Central memory CD8-positive, alpha-beta T cell (primary cell): ENCODE data around the gene ABHD16A.

ENCODE experiments used
- ATAC-seq: fragments of 150-1000 bp; cut with Tn5 transposase; replicated peaks from 2 replicates; pipeline ENCODE4 v1.10.0; 2022; ENCODE audit warnings: mild to moderate bottlenecking, moderate FRiP score, moderate number of reproducible peaks; ENCODE audit not compliant: poor library complexity, severe bottlenecking; ENCODE audit errors: extremely low read depth
- DNase-seq, 2 donors: peaks; one replicate each; pipeline ENCODE4 v3.0.0; 2021; ENCODE audit warnings: low spot score in 2 of 2
- H3K27ac Mint-ChIP-seq: one replicate; pipeline ENCODE4 v1.8.0; 2022; ENCODE audit warnings: low read depth, mild to moderate bottlenecking, moderate library complexity, mixed read lengths
- H3K27me3 Mint-ChIP-seq: one replicate; pipeline ENCODE4 v1.8.0; 2022; ENCODE audit warnings: mixed read lengths
- H3K36me3 Mint-ChIP-seq: one replicate; pipeline ENCODE4 v1.8.0; 2022; ENCODE audit warnings: mild to moderate bottlenecking, moderate library complexity, mixed read lengths; ENCODE audit not compliant: insufficient read depth
- H3K4me1 Mint-ChIP-seq: one replicate; pipeline ENCODE4 v1.8.0; 2022; ENCODE audit warnings: mixed read lengths
- H3K4me3 Mint-ChIP-seq: one replicate; pipeline ENCODE4 v1.8.0; 2022; ENCODE audit warnings: mild to moderate bottlenecking, moderate library complexity, mixed read lengths
- H3K9me3 Mint-ChIP-seq: one replicate; pipeline ENCODE4 v1.8.0; 2022; ENCODE audit warnings: mixed read lengths

The ABHD16A gene

GRCh38 chr6:31702819-31703716 lies at the start of gene ABHD16A:
ABHD16A (minus strand) TSS chr6:31703324; CDS start chr6:31703281, 43 bp downstream.
- peak within 1 kb of the TSS; percentile 96 for H3K4me3 Mint-ChIP-seq
- no peaks in the 10 kb centered on the region for H3K9me3 Mint-ChIP-seq
- peak; percentile 95 for ATAC-seq
- DNase-seq = peak; percentile 92 to 96
- H3K36me3 Mint-ChIP-seq = peaks cover 21% of the 10 kb centered on the region
- H3K27ac Mint-ChIP-seq = peak within 1 kb of the TSS; percentile 99
- peaks cover 26% of the 10 kb centered on the region for H3K4me1 Mint-ChIP-seq
- no peaks in the 10 kb centered on the region for H3K27me3 Mint-ChIP-seq

- no peak for ATAC-seq
- Mint-ChIP-seq H3K27me3 (no peaks in the 10 kb centered on the region), H3K36me3 (peaks cover 4% of the 10 kb centered on the region), H3K27ac (no peak overlapping the region), H3K4me1 (peaks cover under 1% of the 10 kb centered on the region), H3K9me3 (no peaks in the 10 kb centered on the region), H3K4me3 (no peak overlapping the region)
- no peak for DNase-seq
Measured at GRCh38 chr6:31752739-31753319, 49.7 kb upstream of the ABHD16A start.

GRCh38 chr6:31750411-31751022 lies 47.4 kb upstream of the ABHD16A start:
- no peak for DNase-seq
- H3K9me3 Mint-ChIP-seq = no peaks in the 10 kb centered on the region
- no peak for ATAC-seq

GRCh38 chr6:31749301-31750036 lies 46.3 kb upstream of the ABHD16A start:
- Mint-ChIP-seq H3K27me3 (no peaks in the 10 kb centered on the region), H3K27ac (no peak overlapping the region), H3K4me3 (no peak overlapping the region), H3K4me1 (no peaks in the 10 kb centered on the region), H3K36me3 (peaks cover 8% of the 10 kb centered on the region), H3K9me3 (no peaks in the 10 kb centered on the region)
- DNase-seq (no peak), ATAC-seq (no peak)

More at GRCh38 chr6:31750411-31751022, 47.4 kb upstream of the ABHD16A start:
- no peaks in the 10 kb centered on the region for H3K4me1 Mint-ChIP-seq
- no peak overlapping the region for H3K4me3 Mint-ChIP-seq
- H3K27ac Mint-ChIP-seq = no peak overlapping the region
- peaks cover 8% of the 10 kb centered on the region for H3K36me3 Mint-ChIP-seq
- no peaks in the 10 kb centered on the region for H3K27me3 Mint-ChIP-seq

- H3K27me3 Mint-ChIP-seq = no peaks in the 10 kb centered on the region
- no peak overlapping the region for H3K4me3 Mint-ChIP-seq
- ATAC-seq (no peak), DNase-seq (no peak)
- peaks cover 15% of the 10 kb centered on the region for H3K36me3 Mint-ChIP-seq
- no peak overlapping the region for H3K27ac Mint-ChIP-seq
- H3K4me1 Mint-ChIP-seq = peaks cover 13% of the 10 kb centered on the region
- H3K9me3 Mint-ChIP-seq = no peaks in the 10 kb centered on the region
Measured at GRCh38 chr6:31744422-31744821, 41.3 kb upstream of the ABHD16A start.

- no peaks in the 10 kb centered on the region for H3K9me3 Mint-ChIP-seq
- ATAC-seq (no peak), DNase-seq (no peak)
- H3K4me1 Mint-ChIP-seq = peaks cover 29% of the 10 kb centered on the region
- no peak overlapping the region for H3K27ac Mint-ChIP-seq
- no peak overlapping the region for H3K4me3 Mint-ChIP-seq
- H3K36me3 Mint-ChIP-seq = peaks cover 19% of the 10 kb centered on the region
- H3K27me3 Mint-ChIP-seq = no peaks in the 10 kb centered on the region
Measured at GRCh38 chr6:31742894-31743293, 39.8 kb upstream of the ABHD16A start.

- H3K4me3 Mint-ChIP-seq = peak overlapping the region; percentile 96
- H3K4me1 Mint-ChIP-seq = peaks cover 39% of the 10 kb centered on the region
- peaks cover 20% of the 10 kb centered on the region for H3K36me3 Mint-ChIP-seq
- peak overlapping the region; percentile 30 for H3K27ac Mint-ChIP-seq
- H3K9me3 Mint-ChIP-seq = no peaks in the 10 kb centered on the region
- DNase-seq (no peak), ATAC-seq (no peak)
- H3K27me3 Mint-ChIP-seq = no peaks in the 10 kb centered on the region
Measured at GRCh38 chr6:31741815-31742214, 38.7 kb upstream of the ABHD16A start.

GRCh38 chr6:31740397-31741223 lies 37.5 kb upstream of the ABHD16A start:
- DNase-seq (no peak), ATAC-seq (peak; percentile 5)

GRCh38 chr6:31739639-31740396 lies 36.7 kb upstream of the ABHD16A start, which contains the start of gene MSH5:
MSH5 (plus strand) TSS chr6:31740005; CDS start chr6:31740467, 462 bp downstream.
- Mint-ChIP-seq H3K27ac (peak within 1 kb of the TSS; percentile 92), H3K4me1 (peaks cover 59% of the 10 kb centered on the region), H3K36me3 (peaks cover 31% of the 10 kb centered on the region), H3K27me3 (no peaks in the 10 kb centered on the region), H3K4me3 (peak within 1 kb of the TSS; percentile 96), H3K9me3 (no peaks in the 10 kb centered on the region)
- peak; percentile 86 to 90 for DNase-seq
- peak; percentile 91 for ATAC-seq

More at GRCh38 chr6:31740397-31741223, 37.5 kb upstream of the ABHD16A start:
- Mint-ChIP-seq H3K4me1 (peaks cover 51% of the 10 kb centered on the region), H3K9me3 (no peaks in the 10 kb centered on the region), H3K27ac (peak overlapping the region; percentile 92), H3K27me3 (no peaks in the 10 kb centered on the region), H3K36me3 (peaks cover 23% of the 10 kb centered on the region), H3K4me3 (peak overlapping the region; percentile 96)

GRCh38 chr6:31737991-31738979 lies 35.2 kb upstream of the ABHD16A start:
- ATAC-seq (peak; percentile 35), DNase-seq (peak in 1 of 2 donors; percentile 48)
- peaks cover 42% of the 10 kb centered on the region for H3K36me3 Mint-ChIP-seq
- H3K27me3 Mint-ChIP-seq = no peaks in the 10 kb centered on the region
- H3K9me3 Mint-ChIP-seq = no peaks in the 10 kb centered on the region
- H3K27ac Mint-ChIP-seq = peak overlapping the region; percentile 92
- peak overlapping the region; percentile 96 for H3K4me3 Mint-ChIP-seq
- peaks cover 74% of the 10 kb centered on the region for H3K4me1 Mint-ChIP-seq
